PC-3 (cell line): ENCODE results near the gene RAB31. TPM values are rescaled to one million over a fixed set of nuclear protein-coding genes. Genes with fewer than 3 reads are reported as not detected.

Experiments used
- ATAC-seq: fragments of 200-7000 bp; cut with Tn5 transposase; 2 replicates; pipeline ENCODE4 v1.9.1; 2020; ENCODE audit warnings: mild to moderate bottlenecking, moderate library complexity
- BruUV-seq: library from RNA; stranded (reverse); fragments of 400-500 nt; replicated peaks from 2 replicates; lab custom pipeline; 2021; lab: Mats Ljungman, UMichigan
- CTCF ChIA-PET: fragments of 300-600 bp; sonication (Branson Sonifier 250); formaldehyde crosslinking; loops from one replicate; lab custom pipeline; 2022; ENCODE audit warnings: antibody characterized with exemption; lab: Charles Lee
- POLR2A ChIA-PET: fragments of 300-600 bp; sonication (Branson Sonifier 250); formaldehyde crosslinking; loops from one replicate; lab custom pipeline; 2022; ENCODE audit warnings: antibody characterized with exemption; ENCODE audit not compliant: unreplicated experiment; lab: Charles Lee
- DNase-seq: peaks from one replicate; pipeline ENCODE4 v3.0.0-alpha.2; 2015
- H2AFZ ChIP-seq: fragments of 300-600 bp; sonication (generic); 2 replicates; pipeline ENCODE4 v1.6.0; 2016; ENCODE audit warnings: antibody characterized with exemption, low read length
- H3F3A ChIP-seq: fragments of 300-600 bp; sonication (generic); one replicate; pipeline ENCODE4 v1.6.0; 2017; ENCODE audit warnings: antibody characterized with exemption, low read length, control low read depth, mild to moderate bottlenecking; ENCODE audit not compliant: unreplicated experiment
- H3K27ac ChIP-seq: fragments of 300-600 bp; sonication (generic); 2 replicates; pipeline ENCODE4 v1.5.1; 2016; ENCODE audit warnings: mild to moderate bottlenecking, low read length
- H3K27me3 ChIP-seq: fragments of 300-600 bp; sonication (generic); 2 replicates; pipeline ENCODE4 v1.6.1; 2016; ENCODE audit warnings: low read length, mixed read lengths
- H3K36me3 ChIP-seq: fragments of 300-600 bp; sonication (generic); 2 replicates; pipeline ENCODE4 v1.6.1; 2016; ENCODE audit warnings: low read depth, mixed run types, low read length, mixed read lengths
- H3K4me1 ChIP-seq: fragments of 300-600 bp; sonication (generic); 2 replicates; pipeline ENCODE4 v1.5.1; 2016; ENCODE audit warnings: low read length; ENCODE audit not compliant: insufficient read depth
- H3K4me2 ChIP-seq: fragments of 300-600 bp; sonication (generic); 2 replicates; pipeline ENCODE4 v1.6.0; 2016; ENCODE audit warnings: low read length
- H3K4me3 ChIP-seq: fragments of 300-600 bp; sonication (generic); 2 replicates; pipeline ENCODE4 v1.5.1; 2016; ENCODE audit warnings: mild to moderate bottlenecking, low read length, mixed read lengths
- H3K79me2 ChIP-seq: fragments of 300-600 bp; sonication (generic); 2 replicates; pipeline ENCODE4 v1.6.1; 2017; ENCODE audit warnings: low read length, mixed read lengths
- H3K9ac ChIP-seq: fragments of 300-600 bp; sonication (generic); 2 replicates; pipeline ENCODE4 v1.6.0; 2016; ENCODE audit warnings: mild to moderate bottlenecking, low read length
- H3K9me2 ChIP-seq: fragments of 300-600 bp; sonication (generic); replicated peaks from 2 replicates; pipeline ENCODE4 v1.6.1; 2016; ENCODE audit warnings: mixed run types, low read length, mixed read lengths
- H3K9me3 ChIP-seq: fragments of 300-600 bp; sonication (generic); 2 replicates; pipeline ENCODE4 v1.6.1; 2016; ENCODE audit warnings: low read length, mixed read lengths
- H4K20me1 ChIP-seq: fragments of 300-600 bp; sonication (generic); 2 replicates; pipeline ENCODE4 v1.6.1; 2016; ENCODE audit warnings: low read length, mixed read lengths
- EZH2 ChIP-seq: fragments of 300-600 bp; sonication (generic); IDR thresholded peaks from one replicate; pipeline ENCODE4 v1.6.1; 2017; ENCODE audit warnings: antibody characterized with exemption, mild to moderate bottlenecking, low read length; ENCODE audit not compliant: unreplicated experiment
- EZH2phosphoT487 ChIP-seq: fragments of 300-600 bp; sonication (generic); IDR thresholded peaks from 2 replicates; pipeline ENCODE4 v1.6.1; 2018; ENCODE audit warnings: mild to moderate bottlenecking, antibody characterized with exemption, low read length, borderline replicate concordance
- intact Hi-C: fragments of 100-400 bp; cut with micrococcal nuclease; formaldehyde crosslinking; loops from 2 replicates; pipeline ENCODE4 v1.9.0; 2023
- total RNA-seq: library from RNA; depleted of rRNA; stranded (reverse); fragments of >200 nt; gene quantifications from 2 replicates; pipeline ENCODE4 v1.2.3, GENCODE V29; 2014
- TF ChIP-seq, protein P1 (sequence below): fragments of 300-600 bp; sonication (generic); conservative IDR thresholded peaks from 2 replicates; pipeline ENCODE4 v1.5.1; 2017; ENCODE audit warnings: antibody characterized with exemption, low read depth, mild to moderate bottlenecking, low read length

The RAB31 gene
- total RNA-seq, 1 experiment from 2014 or later = 3.8 TPM

DNA sequence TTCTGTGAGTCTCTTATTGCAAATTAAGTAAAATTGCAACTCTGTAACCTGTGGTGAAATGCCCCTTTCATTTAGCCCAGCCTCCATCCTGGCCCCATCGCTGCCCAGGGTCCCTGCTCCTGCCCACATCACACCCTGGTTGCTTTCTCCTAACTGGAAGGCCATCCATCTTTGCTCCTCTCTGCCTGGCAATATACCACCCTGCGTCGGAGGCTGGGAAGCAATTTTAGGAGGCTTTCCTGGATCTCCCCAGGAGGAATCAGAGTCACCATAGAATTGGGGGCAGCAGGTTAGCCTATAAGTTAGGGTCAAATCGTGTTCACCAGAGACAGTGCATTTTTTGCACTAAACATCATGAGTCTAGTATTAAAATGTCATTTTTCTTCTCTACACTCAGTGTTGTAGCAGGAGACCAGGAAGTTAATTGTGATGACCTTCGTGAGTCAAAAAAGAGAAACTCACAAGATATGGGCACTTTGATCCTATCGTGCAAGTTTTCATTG, 163.2 kb downstream of the RAB31 start:
- H3K4me1 ChIP-seq = peaks cover 15% of the 10 kb centered on the region
- BruUV-seq = no TSS peak
- DNase-seq (no peak), ATAC-seq (no peak)
- no peak overlapping the region for H2AFZ ChIP-seq
- H3F3A ChIP-seq = no peaks in the 10 kb centered on the region
- CTCF ChIA-PET = no interaction called here
- H3K9me3 ChIP-seq = no peaks in the 10 kb centered on the region
- intact Hi-C loops = no loop called here
- no peaks in the 10 kb centered on the region for H3K79me2 ChIP-seq
- H3K36me3 ChIP-seq = no peaks in the 10 kb centered on the region
- TF ChIP-seq, protein P1, sequence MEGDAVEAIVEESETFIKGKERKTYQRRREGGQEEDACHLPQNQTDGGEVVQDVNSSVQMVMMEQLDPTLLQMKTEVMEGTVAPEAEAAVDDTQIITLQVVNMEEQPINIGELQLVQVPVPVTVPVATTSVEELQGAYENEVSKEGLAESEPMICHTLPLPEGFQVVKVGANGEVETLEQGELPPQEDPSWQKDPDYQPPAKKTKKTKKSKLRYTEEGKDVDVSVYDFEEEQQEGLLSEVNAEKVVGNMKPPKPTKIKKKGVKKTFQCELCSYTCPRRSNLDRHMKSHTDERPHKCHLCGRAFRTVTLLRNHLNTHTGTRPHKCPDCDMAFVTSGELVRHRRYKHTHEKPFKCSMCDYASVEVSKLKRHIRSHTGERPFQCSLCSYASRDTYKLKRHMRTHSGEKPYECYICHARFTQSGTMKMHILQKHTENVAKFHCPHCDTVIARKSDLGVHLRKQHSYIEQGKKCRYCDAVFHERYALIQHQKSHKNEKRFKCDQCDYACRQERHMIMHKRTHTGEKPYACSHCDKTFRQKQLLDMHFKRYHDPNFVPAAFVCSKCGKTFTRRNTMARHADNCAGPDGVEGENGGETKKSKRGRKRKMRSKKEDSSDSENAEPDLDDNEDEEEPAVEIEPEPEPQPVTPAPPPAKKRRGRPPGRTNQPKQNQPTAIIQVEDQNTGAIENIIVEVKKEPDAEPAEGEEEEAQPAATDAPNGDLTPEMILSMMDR = no peak
- TF ChIP-seq EZH2 (no peak), EZH2phosphoT487 (no peak)
- no peaks in the 10 kb centered on the region for H4K20me1 ChIP-seq
- H3K9me2 ChIP-seq = no peaks in the 10 kb centered on the region
- H3K9ac ChIP-seq = no peak overlapping the region
- H3K4me2 ChIP-seq = no peak overlapping the region
- H3K27me3 ChIP-seq = no peaks in the 10 kb centered on the region
- H3K27ac ChIP-seq = no peak overlapping the region
- POLR2A ChIA-PET = no interaction called here
- no peak overlapping the region for H3K4me3 ChIP-seq

DNA sequence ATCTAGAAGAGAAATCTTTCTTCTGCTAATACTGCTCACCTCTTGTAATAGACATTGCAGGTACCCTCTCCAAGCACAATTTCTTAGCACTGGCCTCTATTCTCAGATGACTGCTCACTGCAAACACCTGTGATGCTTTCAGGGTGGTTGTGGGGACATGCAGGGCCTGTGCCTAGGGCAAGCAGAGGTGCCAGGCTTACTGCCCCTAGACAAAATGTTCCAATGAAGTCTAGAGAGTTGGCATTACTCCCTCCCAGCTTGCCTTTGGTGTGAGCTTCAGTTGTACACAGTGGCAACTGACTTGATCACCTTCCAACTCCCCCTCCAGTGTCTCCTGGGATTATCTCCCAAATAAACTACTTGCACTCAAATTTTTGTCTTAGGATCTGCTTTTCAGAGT, 164.7 kb downstream of the RAB31 start:
- Histone ChIP-seq H3K9me3 (no peaks in the 10 kb centered on the region), H3K4me1 (peaks cover 12% of the 10 kb centered on the region), H3K9ac (no peak overlapping the region), H2AFZ (no peak overlapping the region), H3F3A (no peaks in the 10 kb centered on the region), H3K27me3 (no peaks in the 10 kb centered on the region), H4K20me1 (no peaks in the 10 kb centered on the region), H3K36me3 (no peaks in the 10 kb centered on the region), H3K4me2 (no peak overlapping the region), H3K27ac (no peak overlapping the region), H3K9me2 (no peaks in the 10 kb centered on the region), H3K4me3 (no peak overlapping the region), H3K79me2 (no peaks in the 10 kb centered on the region)
- no TSS peak for BruUV-seq
- CTCF ChIA-PET = no interaction called here
- POLR2A ChIA-PET = no interaction called here
- ATAC-seq (no peak), DNase-seq (no peak)
- TF ChIP-seq, protein P1 = no peak
- TF ChIP-seq EZH2phosphoT487 (no peak), EZH2 (no peak)
- intact Hi-C loops = no loop called here

DNA sequence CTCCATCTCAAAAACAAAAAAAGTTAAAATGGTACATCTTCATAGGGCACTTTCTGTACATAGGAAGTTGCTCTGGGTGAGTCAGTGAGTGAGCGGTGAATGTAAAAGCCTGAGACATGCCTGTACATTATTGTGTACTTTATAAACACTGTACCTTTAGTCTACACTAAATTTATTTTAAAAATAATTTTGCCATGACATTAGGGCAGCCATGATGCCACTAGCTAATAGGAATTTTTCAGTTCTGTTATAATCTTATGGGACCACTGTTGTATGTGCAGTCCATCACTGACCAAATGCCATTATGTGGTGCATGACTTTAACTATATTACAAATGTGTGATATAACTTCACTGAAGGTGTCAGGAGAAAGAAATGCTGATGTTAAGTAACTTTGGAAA, 166.6 kb downstream of the RAB31 start:
- peaks cover 5% of the 10 kb centered on the region; the same call in 1 of the 2 replicates for H3K4me1 ChIP-seq
- H3K4me2 ChIP-seq = no peak overlapping the region
- CTCF ChIA-PET = no interaction called here
- POLR2A ChIA-PET = no interaction called here
- ATAC-seq = peak; percentile 83
- H3K9ac ChIP-seq = no peak overlapping the region
- TF ChIP-seq EZH2phosphoT487 (no peak), EZH2 (no peak)
- TF ChIP-seq, protein P1 = no peak
- no peaks in the 10 kb centered on the region for H4K20me1 ChIP-seq
- no peaks in the 10 kb centered on the region for H3K9me3 ChIP-seq
- no peaks in the 10 kb centered on the region for H3K36me3 ChIP-seq
- intact Hi-C loops = no loop called here
- no peaks in the 10 kb centered on the region for H3K9me2 ChIP-seq
- H3K4me3 ChIP-seq = no peak overlapping the region
- BruUV-seq = no TSS peak
- H3K27ac ChIP-seq = no peak overlapping the region
- H3F3A ChIP-seq = no peaks in the 10 kb centered on the region
- H3K27me3 ChIP-seq = no peaks in the 10 kb centered on the region
- peak; percentile 48 for DNase-seq
- H3K79me2 ChIP-seq = no peaks in the 10 kb centered on the region
- H2AFZ ChIP-seq = no peak overlapping the region
